NT2/D1 (cell line): ENCODE measurements around the gene MEOX1.

Experiments used
- DNase-seq: peaks from one replicate; pipeline ENCODE4 v3.0.0-alpha.2; 2011; ENCODE audit warnings: low read depth, low spot score
- H3K27me3 ChIP-seq: 2 replicates; pipeline ENCODE4 v1.6.0; 2011; ENCODE audit warnings: mild to moderate bottlenecking; ENCODE audit not compliant: insufficient read length, insufficient read depth
- H3K36me3 ChIP-seq: 2 replicates; pipeline ENCODE4 v1.6.1; 2011; ENCODE audit warnings: mild to moderate bottlenecking, low read length, mixed read lengths; ENCODE audit not compliant: insufficient read depth, insufficient read length
- H3K4me1 ChIP-seq: 2 replicates; pipeline ENCODE4 v1.5.1; 2011; ENCODE audit not compliant: insufficient read depth, insufficient read length
- H3K4me3 ChIP-seq: 2 replicates; pipeline ENCODE4 v1.5.1; 2011; ENCODE audit warnings: low read depth; ENCODE audit not compliant: insufficient read length
- H3K9ac ChIP-seq: 2 replicates; pipeline ENCODE4 v1.6.0; 2011; ENCODE audit warnings: low read depth; ENCODE audit not compliant: insufficient read length
- H3K9me3 ChIP-seq: 2 replicates; pipeline ENCODE4 v1.5.1; 2011; ENCODE audit warnings: mild to moderate bottlenecking, low read length; ENCODE audit not compliant: insufficient read depth
- SUZ12 ChIP-seq: IDR thresholded peaks from 2 replicates; pipeline ENCODE4 v1.6.1; 2011; ENCODE audit not compliant: insufficient read length, insufficient read depth; ENCODE audit errors: extremely low read depth
- YY1 ChIP-seq: IDR thresholded peaks from 2 replicates; pipeline ENCODE4 v1.6.1; 2011; ENCODE audit not compliant: insufficient read length, insufficient read depth
- ZNF274 ChIP-seq: IDR thresholded peaks from 2 replicates; pipeline ENCODE4 v1.6.1; 2011; ENCODE audit warnings: mild to moderate bottlenecking, low read depth, low read length

The MEOX1 gene

DNA sequence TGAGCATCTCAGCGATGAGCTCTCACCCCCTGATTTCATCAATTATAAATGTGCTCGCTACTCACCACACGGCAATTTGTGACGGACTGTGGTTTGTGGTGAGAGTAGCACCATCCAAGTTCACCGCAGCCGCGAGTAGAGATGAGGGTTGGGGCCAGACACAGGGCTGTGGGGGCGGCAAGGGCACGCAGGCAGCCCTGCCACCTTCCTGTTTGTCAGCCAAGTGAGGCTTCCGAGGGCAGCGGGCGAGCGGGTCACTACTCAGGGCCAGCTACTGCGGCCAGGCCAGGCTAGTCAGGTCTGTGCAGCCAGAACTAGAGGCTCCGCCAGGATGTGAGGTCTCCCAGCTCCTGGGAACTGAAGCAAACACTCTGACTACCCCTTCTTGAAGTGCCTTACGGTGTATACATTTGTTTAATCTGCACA lies 39.6 kb upstream of the MEOX1 start:
- TF ChIP-seq YY1 (no peak), ZNF274 (no peak), SUZ12 (no peak)
- H3K4me3 ChIP-seq, result no peak overlapping the region
- H3K9ac ChIP-seq, result peak overlapping the region; percentile 2
- no peak for DNase-seq
- no peaks in the 10 kb centered on the region for H3K36me3 ChIP-seq
- H3K4me1 ChIP-seq, result peaks cover 10% of the 10 kb centered on the region
- H3K9me3 ChIP-seq, result peaks cover 5% of the 10 kb centered on the region; the same call in 1 of the 2 replicates
- no peaks in the 10 kb centered on the region for H3K27me3 ChIP-seq

- TF ChIP-seq YY1 (no peak), ZNF274 (no peak)
- no peak for DNase-seq
Observed at GRCh38 chr17:43699438-43699756, 37.7 kb upstream of the MEOX1 start.

GRCh38 chr17:43698678-43699437 lies 37.1 kb upstream of the MEOX1 start:
- no peaks in the 10 kb centered on the region for H3K36me3 ChIP-seq
- peaks cover 7% of the 10 kb centered on the region for H3K4me1 ChIP-seq
- no peak for DNase-seq
- H3K4me3 ChIP-seq, result no peak overlapping the region
- no peak overlapping the region for H3K9ac ChIP-seq
- TF ChIP-seq SUZ12 (no peak), ZNF274 (no peak), YY1 (no peak)
- H3K27me3 ChIP-seq, result no peaks in the 10 kb centered on the region
- H3K9me3 ChIP-seq, result peaks cover 5% of the 10 kb centered on the region; the same call in 1 of the 2 replicates

More at GRCh38 chr17:43699438-43699756, 37.7 kb upstream of the MEOX1 start:
- Histone ChIP-seq H3K27me3 (no peaks in the 10 kb centered on the region), H3K4me1 (peaks cover 7% of the 10 kb centered on the region), H3K9me3 (peaks cover 5% of the 10 kb centered on the region; the same call in 1 of the 2 replicates), H3K4me3 (no peak overlapping the region), H3K9ac (no peak overlapping the region), H3K36me3 (no peaks in the 10 kb centered on the region)

DNA sequence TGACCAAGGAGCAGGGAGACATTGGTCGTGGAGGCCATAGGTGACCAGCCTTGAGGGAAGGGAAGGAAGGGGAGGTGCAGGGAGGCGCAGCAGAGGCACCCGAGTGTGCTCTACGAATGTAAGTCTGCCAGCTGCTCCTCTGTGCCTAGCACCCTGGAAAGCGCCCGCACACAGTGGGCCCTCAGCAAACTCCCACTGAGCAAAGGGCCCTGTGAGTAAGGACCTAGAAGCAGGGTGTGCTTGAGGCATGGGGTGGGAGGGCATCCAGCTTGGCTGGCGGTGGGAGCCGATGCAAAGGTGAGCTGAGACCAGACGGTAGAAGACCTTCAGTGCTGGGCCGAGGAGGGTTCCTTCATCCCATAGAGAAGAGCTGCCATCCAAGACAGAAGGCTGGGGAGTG lies 36.2 kb upstream of the MEOX1 start:
- H3K4me3 ChIP-seq, result no peak overlapping the region
- H3K9ac ChIP-seq, result no peak overlapping the region
- H3K4me1 ChIP-seq, result peaks cover 7% of the 10 kb centered on the region
- DNase-seq, result no peak
- TF ChIP-seq ZNF274 (no peak), SUZ12 (no peak), YY1 (no peak)
- H3K36me3 ChIP-seq, result no peaks in the 10 kb centered on the region
- peaks cover 5% of the 10 kb centered on the region; the same call in 1 of the 2 replicates for H3K9me3 ChIP-seq
- H3K27me3 ChIP-seq, result no peaks in the 10 kb centered on the region

DNA sequence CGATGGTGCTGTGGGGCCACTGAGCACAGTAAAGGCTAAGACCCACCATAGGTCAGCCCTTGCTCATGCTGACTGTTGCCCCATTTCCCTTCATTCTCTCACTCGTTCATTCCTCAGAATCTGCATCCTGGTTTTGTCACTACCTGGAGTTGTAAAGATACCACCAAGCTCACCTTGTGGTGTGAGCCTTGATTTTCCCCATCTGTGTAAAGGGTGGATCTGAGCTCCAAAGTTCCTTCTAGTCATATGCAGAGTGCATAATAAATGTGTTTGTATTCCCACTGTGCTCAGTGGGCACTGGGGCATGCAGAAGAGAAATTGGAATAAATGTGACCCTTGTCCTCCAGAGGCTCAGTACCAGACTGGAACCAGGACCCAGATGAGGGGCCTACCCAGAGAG lies 35.2 kb upstream of the MEOX1 start:
- TF ChIP-seq SUZ12, result no peak
- TF ChIP-seq YY1, result no peak
- TF ChIP-seq ZNF274, result no peak
- Histone ChIP-seq H3K9me3 (peaks cover 5% of the 10 kb centered on the region; the same call in 1 of the 2 replicates), H3K36me3 (no peaks in the 10 kb centered on the region), H3K4me3 (no peak overlapping the region), H3K27me3 (no peaks in the 10 kb centered on the region), H3K4me1 (peaks cover 7% of the 10 kb centered on the region), H3K9ac (no peak overlapping the region)
- no peak for DNase-seq

GRCh38 chr17:43695970-43696865 lies 34.5 kb upstream of the MEOX1 start:
- TF ChIP-seq ZNF274 (no peak), YY1 (no peak), SUZ12 (no peak)
- Histone ChIP-seq H3K4me1 (peaks cover 7% of the 10 kb centered on the region), H3K36me3 (no peaks in the 10 kb centered on the region), H3K9me3 (peaks cover 5% of the 10 kb centered on the region; the same call in 1 of the 2 replicates), H3K4me3 (no peak overlapping the region), H3K9ac (no peak overlapping the region), H3K27me3 (no peaks in the 10 kb centered on the region)
- DNase-seq, result no peak
